Measurements from ENCODE around the gene NBEAL2. TPM values are rescaled to one million over a fixed set of nuclear protein-coding genes. Genes with fewer than 3 reads are reported as not detected.

NBEAL2 gene
- total RNA-seq, 1 donor: 4.3 TPM

- peaks cover 20% of the 10 kb centered on the region for H3K4me1 ChIP-seq (ENCODE audit: insufficient read depth, low read length)
- DNase-seq (ENCODE audit: insufficient read length, low spot score, missing footprints): no peak
- H3K36me3 ChIP-seq (ENCODE audit: insufficient read depth, low read length): no peaks in the 10 kb centered on the region
- H2AFZ ChIP-seq (ENCODE audit: low read length): no peak overlapping the region
- H3K4me3 ChIP-seq (ENCODE audit: insufficient read depth, low read length): no peak overlapping the region
- no peaks in the 10 kb centered on the region for H3K27me3 ChIP-seq (ENCODE audit: insufficient read depth, low read length)
- peaks cover 96% of the 10 kb centered on the region for H3K79me2 ChIP-seq (ENCODE audit: insufficient read depth, low read length)
- no peak overlapping the region for H3K4me2 ChIP-seq (ENCODE audit: insufficient read depth, low read length)
- H4K20me1 ChIP-seq (ENCODE audit: insufficient read depth, low read length): peaks cover 88% of the 10 kb centered on the region
- no peaks in the 10 kb centered on the region for H3K9me3 ChIP-seq (ENCODE audit: low read depth, low read length)
- TF ChIP-seq CTCF (IDR thresholded peaks at IDR 0.05; ENCODE audit: extremely low read depth, low read depth, low read length): no peak
- no peak overlapping the region for H3K27ac ChIP-seq (ENCODE audit: low read depth, low read length)
Measured at GRCh38 chr3:46950650-46951241, 28.7 kb upstream of the NBEAL2 start.

- peaks cover 11% of the 10 kb centered on the region for H3K4me1 ChIP-seq (ENCODE audit: insufficient read depth, low read length)
- no peak overlapping the region for H2AFZ ChIP-seq (ENCODE audit: low read length)
- no peaks in the 10 kb centered on the region for H3K9me3 ChIP-seq (ENCODE audit: low read depth, low read length)
- peaks cover 80% of the 10 kb centered on the region for H4K20me1 ChIP-seq (ENCODE audit: insufficient read depth, low read length)
- DNase-seq (ENCODE audit: insufficient read length, low spot score, missing footprints): no peak
- no peaks in the 10 kb centered on the region for H3K27me3 ChIP-seq (ENCODE audit: insufficient read depth, low read length)
- no peak overlapping the region for H3K27ac ChIP-seq (ENCODE audit: low read depth, low read length)
- no peaks in the 10 kb centered on the region for H3K36me3 ChIP-seq (ENCODE audit: insufficient read depth, low read length)
- H3K79me2 ChIP-seq (ENCODE audit: insufficient read depth, low read length): peaks cover 95% of the 10 kb centered on the region
- no peak overlapping the region for H3K4me3 ChIP-seq (ENCODE audit: insufficient read depth, low read length)
- no peak overlapping the region for H3K4me2 ChIP-seq (ENCODE audit: insufficient read depth, low read length)
- no peak for TF ChIP-seq CTCF (IDR thresholded peaks at IDR 0.05; ENCODE audit: extremely low read depth, low read depth, low read length)
Measured at GRCh38 chr3:46952813-46953212, 26.7 kb upstream of the NBEAL2 start.

GRCh38 chr3:46953234-46954010 lies 26.0 kb upstream of the NBEAL2 start:
- peaks cover 79% of the 10 kb centered on the region for H4K20me1 ChIP-seq (ENCODE audit: insufficient read depth, low read length)
- no peak overlapping the region for H3K4me3 ChIP-seq (ENCODE audit: insufficient read depth, low read length)
- H3K4me2 ChIP-seq (ENCODE audit: insufficient read depth, low read length): no peak overlapping the region
- peaks cover 95% of the 10 kb centered on the region for H3K79me2 ChIP-seq (ENCODE audit: insufficient read depth, low read length)
- H2AFZ ChIP-seq (ENCODE audit: low read length): no peak overlapping the region
- no peak for DNase-seq (ENCODE audit: insufficient read length, low spot score, missing footprints)
- H3K27ac ChIP-seq (ENCODE audit: low read depth, low read length): no peak overlapping the region
- H3K4me1 ChIP-seq (ENCODE audit: insufficient read depth, low read length): peaks cover 5% of the 10 kb centered on the region
- no peaks in the 10 kb centered on the region for H3K36me3 ChIP-seq (ENCODE audit: insufficient read depth, low read length)
- H3K9me3 ChIP-seq (ENCODE audit: low read depth, low read length): no peaks in the 10 kb centered on the region
- no peak for TF ChIP-seq CTCF (IDR thresholded peaks at IDR 0.05; ENCODE audit: extremely low read depth, low read depth, low read length)
- H3K27me3 ChIP-seq (ENCODE audit: insufficient read depth, low read length): no peaks in the 10 kb centered on the region

- H3K27ac ChIP-seq (ENCODE audit: low read depth, low read length): no peak overlapping the region
- H3K9me3 ChIP-seq (ENCODE audit: low read depth, low read length): no peaks in the 10 kb centered on the region
- TF ChIP-seq CTCF (IDR thresholded peaks at IDR 0.05; ENCODE audit: extremely low read depth, low read depth, low read length): no peak
- peaks cover 79% of the 10 kb centered on the region for H4K20me1 ChIP-seq (ENCODE audit: insufficient read depth, low read length)
- H3K4me3 ChIP-seq (ENCODE audit: insufficient read depth, low read length): no peak overlapping the region
- H3K79me2 ChIP-seq (ENCODE audit: insufficient read depth, low read length): peaks cover 95% of the 10 kb centered on the region
- no peak overlapping the region for H3K4me2 ChIP-seq (ENCODE audit: insufficient read depth, low read length)
- H3K27me3 ChIP-seq (ENCODE audit: insufficient read depth, low read length): no peaks in the 10 kb centered on the region
- no peak for DNase-seq (ENCODE audit: insufficient read length, low spot score, missing footprints)
- H3K4me1 ChIP-seq (ENCODE audit: insufficient read depth, low read length): no peaks in the 10 kb centered on the region
- no peak overlapping the region for H2AFZ ChIP-seq (ENCODE audit: low read length)
- peaks cover under 1% of the 10 kb centered on the region for H3K36me3 ChIP-seq (ENCODE audit: insufficient read depth, low read length)
Measured at GRCh38 chr3:46954178-46954577, 25.3 kb upstream of the NBEAL2 start.
